ENCODE results near the gene HDDC2. TPM values are rescaled to one million over a fixed set of nuclear protein-coding genes. Genes with fewer than 3 reads are reported as not detected.

Gene HDDC2
- polyA plus RNA-seq, 4 donors, result 98.3 to 133 (median 111) TPM

DNA sequence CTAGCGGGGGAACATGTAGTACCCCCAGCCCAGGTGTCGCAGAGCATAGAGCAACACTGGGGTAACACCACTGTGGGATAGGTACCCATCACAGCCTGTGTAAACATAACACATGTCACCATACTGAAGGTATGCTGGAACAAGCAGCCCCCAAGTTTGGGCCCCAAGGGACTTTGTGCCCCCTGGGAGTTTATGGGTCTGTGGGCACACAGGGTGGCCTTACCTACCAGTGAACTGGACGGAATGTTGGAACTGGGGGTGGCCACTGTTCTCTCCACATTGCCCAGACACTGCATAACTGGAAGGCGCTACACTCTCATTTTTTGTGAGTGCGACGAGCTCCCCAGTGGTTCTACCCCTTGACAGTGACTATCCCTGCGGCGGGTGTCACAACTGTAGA is 28.5 kb downstream of the HDDC2 start:
- no peak for DNase-seq (ENCODE audit: low read depth in 4 of 4, low spot score in 2 of 4)

DNA sequence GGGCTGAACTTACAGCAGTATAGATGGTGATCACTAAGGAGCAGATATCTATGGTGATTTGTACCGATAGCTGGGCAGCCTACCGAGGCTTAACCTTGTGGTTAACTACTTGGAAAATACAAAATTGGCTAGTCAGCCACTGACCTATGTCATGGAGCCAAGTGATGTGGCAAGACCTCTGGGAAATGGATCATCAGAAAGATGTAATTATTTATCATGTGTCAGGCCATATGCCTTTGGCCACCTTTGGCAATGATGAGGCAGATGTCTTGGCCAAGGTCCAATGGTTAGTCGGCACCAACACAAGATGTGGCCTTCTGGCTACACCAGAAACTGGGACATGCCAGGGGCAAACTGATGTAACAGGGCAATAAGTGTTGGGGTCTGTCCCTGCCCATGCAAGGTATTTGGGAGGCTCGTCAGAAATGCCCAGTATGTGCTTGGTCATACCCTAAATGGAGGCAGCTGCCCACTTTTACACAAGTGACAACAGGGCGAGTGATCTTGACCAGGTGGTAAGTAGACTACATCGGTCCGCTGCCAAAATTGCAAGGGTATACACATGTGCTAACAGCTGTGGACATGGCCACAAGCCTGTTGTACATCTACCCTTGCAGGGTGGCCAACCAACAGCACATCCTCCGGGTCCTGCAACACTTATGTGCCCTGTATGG is 30.1 kb downstream of the HDDC2 start:
- no peak for DNase-seq (ENCODE audit: low read depth in 4 of 4, low spot score in 2 of 4)

DNA sequence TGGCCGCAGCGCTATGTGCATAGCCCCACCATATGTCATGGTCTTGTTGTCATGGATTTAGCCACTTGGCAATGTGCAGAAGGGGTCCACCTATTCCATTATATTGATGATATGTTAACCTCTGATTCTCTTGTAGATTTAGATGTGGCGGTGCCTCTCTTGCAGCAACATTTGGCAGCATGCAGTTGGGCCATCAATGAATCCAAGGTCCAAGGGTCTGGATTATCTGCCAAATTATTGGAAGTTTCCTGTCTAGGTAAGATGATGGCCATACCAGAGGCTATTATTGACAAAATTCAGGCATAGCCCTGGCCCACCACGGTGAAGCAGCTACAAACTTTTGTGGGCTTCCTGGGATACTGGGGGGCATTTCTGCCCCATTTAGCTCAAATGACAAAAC is 31.4 kb downstream of the HDDC2 start:
- DNase-seq (ENCODE audit: low read depth in 4 of 4, low spot score in 2 of 4), result no peak

DNA sequence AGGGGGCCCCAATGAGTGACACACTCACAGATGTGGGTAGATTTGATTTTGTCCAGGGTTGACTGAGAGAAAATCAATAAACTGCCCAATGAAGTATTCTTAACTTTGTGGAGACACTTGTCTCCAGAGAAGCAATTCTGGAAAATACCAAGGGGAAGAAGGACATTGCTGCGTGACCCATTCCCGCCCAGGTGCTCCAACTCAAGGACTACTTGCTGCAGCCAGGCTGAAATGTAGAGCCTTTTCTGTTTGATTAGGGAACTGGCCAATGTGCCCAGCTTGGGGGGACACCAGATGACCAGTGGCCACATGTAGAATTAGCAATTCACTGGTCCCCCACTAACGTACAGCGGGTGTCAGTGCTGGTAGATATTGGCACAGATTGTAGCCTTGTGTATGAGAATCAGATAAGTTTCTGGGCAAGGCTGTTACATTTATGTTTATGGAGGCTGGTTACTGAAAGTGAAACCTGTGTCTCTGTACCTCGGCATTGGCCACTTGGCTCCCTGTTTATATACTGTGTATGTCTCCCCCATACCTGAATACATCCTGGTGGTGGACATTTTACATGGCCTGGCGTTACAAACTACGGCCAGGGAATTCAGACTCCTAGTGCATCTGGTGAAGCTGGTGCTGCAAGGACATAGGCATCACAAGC is 32.3 kb downstream of the HDDC2 start:
- DNase-seq (ENCODE audit: low read depth in 4 of 4, low spot score in 2 of 4), result no peak

DNA sequence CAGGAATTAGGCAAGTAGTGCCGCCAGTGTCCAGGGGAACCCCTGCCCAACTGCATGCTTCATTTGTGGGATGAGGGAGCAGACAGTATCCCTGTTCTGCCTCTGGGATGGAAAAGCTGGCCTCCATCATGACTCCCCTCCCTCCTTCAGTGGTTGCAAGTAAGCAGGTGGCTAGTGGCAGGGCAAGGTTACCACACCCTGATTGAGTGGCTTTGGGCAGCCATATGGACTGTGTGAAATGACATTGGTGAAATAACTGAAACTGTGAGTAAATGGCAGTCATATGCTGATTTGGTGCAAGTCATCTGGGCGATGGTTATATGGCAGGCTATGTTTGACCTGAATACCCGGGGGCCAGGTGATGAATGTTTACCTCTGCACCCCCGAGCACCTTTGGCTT is 33.0 kb downstream of the HDDC2 start:
- DNase-seq (ENCODE audit: low read depth in 4 of 4, low spot score in 2 of 4), result no peak

DNA sequence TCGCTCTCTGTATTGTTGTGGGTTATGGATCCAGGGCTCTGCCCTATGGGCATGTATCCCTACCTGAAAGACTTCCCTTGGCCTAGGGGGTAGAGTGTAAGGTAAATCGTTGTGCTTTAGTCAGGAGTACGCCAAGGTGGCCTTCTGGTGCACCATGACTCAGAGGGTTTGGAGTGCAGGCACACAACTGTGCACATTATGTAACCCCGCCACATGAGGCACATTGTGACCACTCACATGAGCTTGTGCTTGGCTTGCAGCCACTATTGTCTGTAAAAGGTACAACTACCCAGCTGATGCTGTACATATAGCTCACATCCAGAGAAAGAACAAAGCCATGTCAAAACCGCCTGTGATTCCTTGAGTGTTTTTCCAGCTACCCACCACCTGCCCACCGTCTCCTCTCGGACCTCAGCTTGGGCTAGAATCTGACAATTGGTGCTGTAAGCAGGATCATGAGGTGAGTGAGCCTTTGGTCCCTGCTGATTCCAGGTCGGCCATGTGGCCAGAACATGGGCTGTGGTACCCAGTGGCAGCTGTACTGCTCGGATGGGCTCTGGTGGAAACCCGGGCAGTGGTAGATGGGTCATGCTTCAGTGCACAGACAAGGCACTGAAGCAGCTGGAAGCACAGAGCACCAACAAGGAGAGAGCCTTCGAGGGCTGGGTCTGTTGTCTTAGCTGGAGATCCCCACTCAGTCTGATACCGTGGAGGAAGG is 33.8 kb downstream of the HDDC2 start:
- DNase-seq (ENCODE audit: low read depth in 4 of 4, low spot score in 2 of 4), result no peak

DNA sequence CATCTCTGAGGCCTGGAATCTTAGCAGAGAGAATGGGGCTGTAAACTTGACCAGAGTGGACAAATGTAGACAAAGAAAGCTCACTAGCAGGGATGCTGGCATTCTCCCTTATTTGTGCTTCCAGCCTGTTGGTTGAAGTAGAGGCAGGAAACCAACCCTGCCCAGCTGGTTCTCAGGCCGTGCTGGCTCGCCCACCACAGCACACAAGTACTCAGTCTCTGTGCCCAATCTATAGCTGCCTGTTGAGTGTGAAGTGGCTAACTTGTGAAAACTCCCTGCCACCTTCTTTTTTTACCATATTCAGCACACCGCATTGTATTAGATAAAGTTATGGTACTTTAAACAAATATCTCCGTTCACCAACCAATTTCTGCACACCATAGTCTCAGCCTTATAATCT is 37.3 kb downstream of the HDDC2 start:
- DNase-seq (ENCODE audit: low read depth in 4 of 4, low spot score in 2 of 4), result no peak

DNA sequence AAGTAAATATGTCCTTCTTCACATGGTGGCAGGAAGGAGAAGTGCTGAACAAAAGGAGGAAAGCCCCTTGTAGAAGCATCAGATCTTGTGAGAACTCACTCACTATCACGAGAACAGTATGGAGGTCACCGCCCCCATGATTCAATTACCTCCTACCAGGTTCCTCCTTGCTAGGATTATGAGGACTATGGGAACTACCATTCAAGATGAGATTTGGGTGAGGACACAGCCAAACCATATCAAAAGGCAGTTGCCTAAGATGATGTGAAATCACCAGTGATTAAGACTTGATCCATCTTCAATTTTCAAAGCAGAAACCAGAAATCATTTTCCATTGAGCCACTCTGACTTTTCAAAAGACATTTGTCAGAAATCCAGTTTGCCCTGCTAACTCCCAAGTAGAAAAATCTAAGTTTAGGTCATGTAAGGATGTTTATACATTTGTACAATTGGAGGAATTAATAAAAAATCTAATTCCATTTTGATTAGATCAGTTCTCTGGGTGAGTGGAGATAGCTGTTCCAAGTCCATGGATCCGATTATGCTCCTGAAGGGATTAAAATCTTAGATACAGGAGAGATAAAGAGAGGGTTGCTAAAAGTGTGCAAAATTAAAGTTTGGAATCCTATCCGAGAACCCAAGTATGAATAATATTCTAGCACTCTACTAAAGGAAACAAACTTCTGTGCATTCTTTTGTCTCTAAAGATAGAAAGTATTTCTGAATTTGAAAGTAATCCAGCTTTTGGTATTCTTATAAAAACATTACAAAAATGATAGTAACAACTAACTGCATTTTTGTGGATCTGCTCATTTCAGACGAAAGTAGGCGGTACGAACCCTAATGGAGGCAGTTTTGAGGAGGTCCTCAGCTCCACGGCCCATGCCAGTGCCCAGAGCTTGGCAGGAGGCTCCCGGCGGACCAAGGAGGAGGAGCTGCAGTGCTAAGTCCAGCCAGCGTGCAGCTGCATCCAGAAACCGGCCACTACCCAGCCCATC is 39.5 kb downstream of the HDDC2 start:
- DNase-seq (ENCODE audit: low read depth in 4 of 4, low spot score in 2 of 4), result no peak

DNA sequence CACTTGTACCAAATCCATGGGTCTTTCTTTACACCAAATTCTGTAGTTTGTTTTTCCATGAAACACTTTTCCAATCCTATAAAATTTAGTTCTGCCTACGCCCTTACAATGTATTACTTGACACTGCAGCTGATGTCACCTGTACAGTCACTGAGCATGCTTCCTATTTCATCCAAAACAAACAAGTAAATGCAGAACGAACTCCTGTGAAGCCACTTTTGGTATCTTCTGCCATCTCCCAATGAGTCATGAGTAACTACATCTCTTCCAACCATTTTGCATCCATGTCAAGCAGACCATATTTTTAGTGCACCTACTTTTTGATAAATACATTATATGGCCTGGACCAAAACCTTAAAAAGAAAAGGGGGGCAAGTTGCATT is 42.4 kb downstream of the HDDC2 start:
- DNase-seq (ENCODE audit: low read depth in 4 of 4, low spot score in 2 of 4), result no peak

DNA sequence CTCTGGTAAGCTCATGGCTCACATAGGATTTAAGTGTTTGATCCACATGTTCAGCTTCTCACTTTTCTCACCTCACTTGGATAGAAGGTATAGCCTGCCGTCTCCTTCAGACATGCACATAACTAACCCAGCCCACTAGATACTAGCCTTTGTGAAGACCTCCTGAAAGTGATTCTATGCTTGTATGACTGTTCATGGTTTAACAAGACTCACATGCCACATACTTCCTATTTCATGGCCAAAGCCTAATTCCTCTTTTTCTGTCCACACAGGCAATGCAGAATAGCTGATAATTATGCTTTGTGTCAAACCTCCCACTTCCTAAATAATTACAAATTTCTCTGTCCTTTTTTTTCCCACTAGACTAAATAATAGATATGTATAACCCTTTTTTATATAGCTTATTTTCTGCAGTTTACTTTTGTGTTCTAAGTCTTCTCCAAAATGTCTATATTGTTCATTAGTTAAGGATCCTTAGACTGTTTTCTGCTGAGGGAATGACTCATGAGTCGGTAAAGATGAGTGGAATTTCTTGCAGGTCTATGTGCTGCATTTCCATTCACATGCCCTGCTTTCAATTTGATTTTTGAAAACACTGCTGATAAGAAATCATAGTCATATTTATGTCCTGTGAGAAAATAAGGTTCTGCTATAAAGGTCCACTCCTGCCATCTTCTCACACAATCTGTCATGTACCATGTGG is 43.0 kb downstream of the HDDC2 start:
- no peak for DNase-seq (ENCODE audit: low read depth in 4 of 4, low spot score in 2 of 4)

DNA sequence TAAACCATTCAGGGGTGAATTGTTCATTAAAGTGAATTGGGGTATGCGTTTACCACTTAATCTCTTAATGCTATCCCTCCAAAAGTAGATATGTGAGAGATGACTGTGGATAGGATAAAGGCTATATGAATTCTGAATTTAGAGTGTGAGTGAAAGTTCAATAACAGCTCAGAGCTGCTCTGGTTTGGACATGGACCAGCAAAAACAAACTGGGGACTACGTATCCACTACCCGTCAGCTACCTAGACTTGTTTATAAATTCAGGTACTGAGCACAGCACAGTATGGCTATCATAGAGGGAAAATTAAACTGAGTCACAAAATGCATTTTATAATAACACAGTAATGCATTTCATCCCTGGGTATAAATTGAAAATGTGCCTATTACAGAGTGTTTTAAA is 44.4 kb downstream of the HDDC2 start:
- no peak for DNase-seq (ENCODE audit: low read depth in 4 of 4, low spot score in 2 of 4)

DNA sequence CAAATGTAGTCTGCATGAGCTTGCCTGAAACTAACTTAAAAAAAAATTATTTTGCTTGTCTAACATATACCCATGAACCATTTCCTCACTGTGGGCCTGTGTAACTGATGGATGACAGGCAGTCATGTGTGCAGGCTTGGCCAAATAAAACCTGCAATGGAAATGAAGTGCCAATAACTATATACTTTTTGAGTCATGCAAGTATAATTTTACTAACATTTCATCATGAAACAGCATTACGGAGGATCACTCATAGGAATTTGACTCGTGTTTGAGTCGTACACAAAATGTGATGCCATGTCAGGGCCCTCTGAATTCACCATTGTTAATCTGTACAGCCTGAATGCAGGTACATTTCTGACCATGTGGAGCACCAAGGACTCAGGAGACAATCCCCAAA is 46.6 kb downstream of the HDDC2 start:
- DNase-seq (ENCODE audit: low read depth in 4 of 4, low spot score in 2 of 4), result no peak

DNA sequence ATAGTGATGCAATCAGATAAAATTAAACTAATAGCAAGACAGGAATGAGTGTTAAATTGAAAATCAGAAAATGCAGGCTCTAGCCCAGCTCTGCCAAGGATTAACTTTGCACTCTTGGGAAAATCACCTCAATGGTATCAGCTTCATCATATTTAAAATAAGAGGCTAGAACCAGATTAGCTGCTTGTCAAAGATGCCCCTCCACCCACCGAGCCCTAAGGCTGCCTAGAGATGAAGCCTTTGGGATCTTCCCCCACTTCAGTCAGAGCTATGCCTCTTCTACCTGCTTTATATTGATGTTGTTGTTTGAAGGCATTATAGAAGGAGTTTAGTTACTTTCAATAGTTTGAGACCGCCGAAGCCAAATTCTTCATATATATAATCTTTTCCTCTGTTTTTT is 47.4 kb downstream of the HDDC2 start:
- no peak for DNase-seq (ENCODE audit: low read depth in 4 of 4, low spot score in 2 of 4)

DNA sequence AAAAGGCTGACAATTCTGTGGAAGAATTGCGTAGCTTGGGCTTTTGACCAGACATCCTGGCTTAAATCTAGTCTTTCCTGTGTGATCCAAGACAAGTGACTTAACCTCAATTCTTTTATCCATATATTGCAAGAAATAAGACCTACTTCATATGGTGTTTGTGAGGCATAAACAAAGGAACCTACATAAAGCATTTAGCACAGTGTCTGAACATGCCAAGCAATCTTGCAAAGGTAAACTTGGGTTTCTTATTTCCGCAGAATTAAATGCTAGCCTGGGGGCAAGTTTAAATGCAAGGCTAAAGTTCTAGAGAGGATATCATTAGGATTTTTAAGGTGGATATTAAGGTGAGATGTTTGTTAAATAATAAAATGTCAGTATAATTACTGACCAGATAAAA is 47.9 kb downstream of the HDDC2 start:
- DNase-seq (ENCODE audit: low read depth in 4 of 4, low spot score in 2 of 4), result no peak

DNA sequence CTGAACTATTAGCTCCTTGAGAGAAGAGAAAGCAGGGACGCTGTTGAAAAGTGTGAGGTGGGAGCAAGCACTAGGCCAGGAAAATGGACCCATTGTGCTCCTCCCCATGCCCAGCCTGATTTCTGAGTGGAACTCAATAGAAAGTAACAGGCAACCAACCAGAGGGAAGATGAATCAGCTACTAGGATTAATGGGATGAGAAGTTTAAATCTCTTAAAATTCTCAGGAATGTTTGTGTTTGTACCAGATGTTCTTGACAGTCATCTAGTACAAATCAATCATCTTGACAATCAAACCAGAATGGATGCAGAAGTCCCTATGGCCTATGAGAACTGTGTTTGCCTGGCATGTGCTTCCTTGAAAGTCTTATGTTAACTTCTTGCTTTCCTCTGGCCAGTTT is 48.9 kb downstream of the HDDC2 start:
- DNase-seq (ENCODE audit: low read depth in 4 of 4, low spot score in 2 of 4), result no peak

DNA sequence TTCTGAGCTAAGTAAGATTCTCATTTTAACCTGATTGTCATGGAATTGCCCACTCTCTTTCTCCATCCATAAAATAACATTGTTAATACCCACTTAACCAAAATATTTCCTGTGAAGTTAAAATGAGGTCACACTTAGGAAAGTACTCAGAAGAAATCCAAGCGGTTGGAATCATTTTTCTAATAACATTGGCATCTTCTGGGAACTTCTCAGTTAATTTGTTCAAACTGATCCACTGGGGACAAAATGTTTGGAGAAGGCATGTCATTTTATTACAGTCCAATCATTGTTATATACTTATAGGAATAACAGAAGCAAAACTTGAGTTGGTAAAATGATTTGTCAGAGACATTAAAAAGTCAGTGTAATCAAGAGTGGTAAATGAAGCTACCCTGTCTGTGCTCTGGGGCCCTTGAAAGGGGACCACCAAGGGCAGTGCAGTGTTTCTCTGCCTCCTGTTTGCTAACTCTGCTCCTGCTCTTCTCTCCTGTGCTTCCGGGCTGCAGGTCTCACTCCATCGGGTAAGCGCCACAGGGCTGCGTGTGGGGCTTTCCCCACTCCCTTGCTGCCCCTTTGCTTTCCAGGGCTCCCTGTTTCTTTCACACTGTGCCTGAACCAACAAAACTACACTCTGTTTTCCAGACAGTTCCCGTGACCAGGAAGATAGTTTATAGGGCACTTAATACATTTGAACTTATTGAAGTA is 50.1 kb downstream of the HDDC2 start:
- no peak for DNase-seq (ENCODE audit: low read depth in 4 of 4, low spot score in 2 of 4)

DNA sequence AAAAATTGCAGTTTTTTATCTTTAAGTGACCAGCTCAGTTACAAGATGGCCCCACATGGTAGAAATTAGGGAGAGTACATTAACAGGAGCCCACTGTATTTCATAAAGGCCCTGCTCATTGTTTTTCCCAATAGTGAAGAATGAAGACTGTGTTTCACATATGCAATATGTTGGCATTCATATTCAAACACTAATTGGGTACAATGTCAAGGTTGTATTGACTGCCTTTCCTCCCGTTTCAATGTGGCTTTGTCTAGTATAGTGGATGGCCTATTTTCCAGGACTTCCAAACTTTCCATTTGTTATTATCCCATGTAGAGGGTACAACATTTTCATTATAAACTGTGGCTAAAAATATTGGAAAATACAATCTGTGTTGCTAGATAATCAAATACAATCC is 51.3 kb downstream of the HDDC2 start:
- no peak for DNase-seq (ENCODE audit: low read depth in 4 of 4, low spot score in 2 of 4)

DNA sequence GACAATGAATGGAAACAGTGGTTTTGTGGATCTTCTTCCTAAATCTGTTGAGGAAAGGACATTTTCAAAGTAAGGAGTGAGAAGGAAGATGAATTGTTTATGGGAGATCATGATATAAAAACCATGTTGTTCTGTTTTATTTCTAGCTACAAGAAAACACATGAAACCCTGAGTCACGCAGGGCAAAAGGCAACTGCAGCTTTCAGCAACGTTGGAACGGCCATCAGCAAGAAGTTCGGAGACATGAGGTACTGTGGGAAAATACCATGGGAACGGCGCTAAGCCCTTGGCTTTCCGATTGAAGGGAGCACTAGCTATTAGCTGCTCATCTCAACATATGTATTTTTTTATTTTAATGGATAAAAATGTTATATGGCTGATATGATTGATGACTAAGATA is 53.6 kb downstream of the HDDC2 start:
- DNase-seq (ENCODE audit: low read depth in 4 of 4, low spot score in 2 of 4), result no peak

DNA sequence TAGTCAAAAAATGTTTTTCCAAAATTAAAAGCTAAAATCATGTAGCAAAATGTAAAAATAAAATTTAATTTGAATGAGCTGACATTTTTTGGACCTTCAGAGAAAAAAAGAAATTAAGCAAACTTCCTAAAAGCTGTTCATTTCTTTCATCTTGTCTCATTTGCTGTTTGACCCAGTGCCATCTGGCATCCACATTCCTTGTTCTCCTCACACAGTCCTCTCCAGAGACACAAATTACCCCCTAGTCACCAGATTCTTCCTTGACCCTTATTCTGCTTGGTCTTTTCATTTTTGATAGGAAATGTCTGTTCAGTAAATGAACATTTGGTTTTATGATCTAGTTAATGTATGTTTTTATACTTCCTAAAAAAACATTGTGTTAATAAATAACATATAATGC is 55.2 kb downstream of the HDDC2 start:
- no peak for DNase-seq (ENCODE audit: low read depth in 4 of 4, low spot score in 2 of 4)

Data from left renal cortex interstitium (tissue), 4 donors.